Upper lobe of left lung (tissue), 4 donors: ENCODE results near the gene OLA1.

Experiments
- POLR2AphosphoS5 ChIP-seq, 2 donors: sonication (generic); formaldehyde crosslinking; IDR thresholded peaks; one replicate each; pipeline ENCODE4 v1.5.1; 2017; ENCODE audit warnings: antibody characterized with exemption in 2 of 2
- TF ChIP-seq, protein P1 (sequence below), 6 experiments: fragments of 450-650 bp in 4 of 6; fragments of 200-600 bp in 2 of 6; sonication (generic) in 2 of 6; IDR thresholded peaks; one replicate each; pipeline ENCODE4 v1.5.1; 2016 to 2019; ENCODE audit warnings: antibody characterized with exemption in 6 of 6

DNA sequence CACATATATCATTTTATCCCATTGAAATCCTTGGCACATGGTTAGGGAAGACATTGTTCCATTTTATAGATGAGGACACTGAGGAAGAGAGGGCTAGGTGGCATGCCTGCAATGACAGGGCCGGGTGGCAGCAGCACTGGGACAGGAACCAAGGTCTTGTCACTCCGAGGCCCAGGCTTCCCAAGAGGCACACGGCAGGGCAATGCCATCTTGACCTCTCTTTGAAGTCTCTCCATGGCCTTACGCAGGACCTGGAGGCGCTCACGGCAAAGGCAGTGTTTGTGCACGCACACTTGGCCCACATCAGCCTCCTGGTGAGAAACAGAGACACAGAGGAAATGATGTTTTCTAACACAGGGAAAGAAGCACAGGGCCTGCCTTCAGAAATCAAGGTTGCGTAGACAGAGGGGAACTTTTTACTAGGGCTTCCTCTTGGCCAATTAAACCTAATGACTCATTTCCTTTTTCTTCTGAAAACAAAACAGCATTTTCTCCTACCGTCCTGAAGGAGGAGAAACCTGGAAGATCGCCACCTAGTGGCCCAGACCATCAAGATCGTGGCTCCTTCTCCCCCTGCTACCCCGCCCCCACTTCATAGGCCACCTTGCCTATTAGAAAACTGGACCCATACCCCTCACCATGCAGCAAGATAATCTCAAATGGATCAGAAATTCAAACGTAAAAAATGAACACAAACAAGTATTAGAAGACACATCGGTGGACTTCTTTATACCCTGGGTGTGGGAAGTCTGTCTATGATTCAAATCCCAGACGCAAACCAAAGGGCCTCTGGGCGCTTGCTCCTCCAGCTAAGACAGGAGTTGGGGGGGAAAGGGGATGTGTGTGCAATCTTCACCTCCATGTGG is 208.5 kb downstream of the OLA1 start:
- TF ChIP-seq, protein P1, sequence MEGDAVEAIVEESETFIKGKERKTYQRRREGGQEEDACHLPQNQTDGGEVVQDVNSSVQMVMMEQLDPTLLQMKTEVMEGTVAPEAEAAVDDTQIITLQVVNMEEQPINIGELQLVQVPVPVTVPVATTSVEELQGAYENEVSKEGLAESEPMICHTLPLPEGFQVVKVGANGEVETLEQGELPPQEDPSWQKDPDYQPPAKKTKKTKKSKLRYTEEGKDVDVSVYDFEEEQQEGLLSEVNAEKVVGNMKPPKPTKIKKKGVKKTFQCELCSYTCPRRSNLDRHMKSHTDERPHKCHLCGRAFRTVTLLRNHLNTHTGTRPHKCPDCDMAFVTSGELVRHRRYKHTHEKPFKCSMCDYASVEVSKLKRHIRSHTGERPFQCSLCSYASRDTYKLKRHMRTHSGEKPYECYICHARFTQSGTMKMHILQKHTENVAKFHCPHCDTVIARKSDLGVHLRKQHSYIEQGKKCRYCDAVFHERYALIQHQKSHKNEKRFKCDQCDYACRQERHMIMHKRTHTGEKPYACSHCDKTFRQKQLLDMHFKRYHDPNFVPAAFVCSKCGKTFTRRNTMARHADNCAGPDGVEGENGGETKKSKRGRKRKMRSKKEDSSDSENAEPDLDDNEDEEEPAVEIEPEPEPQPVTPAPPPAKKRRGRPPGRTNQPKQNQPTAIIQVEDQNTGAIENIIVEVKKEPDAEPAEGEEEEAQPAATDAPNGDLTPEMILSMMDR (IDR thresholded peaks at IDR 0.05) = peak; percentile 74 to 88 (median 84)
- peak; percentile 33 to 60 for TF ChIP-seq POLR2AphosphoS5 (IDR thresholded peaks at IDR 0.05)
